ENCODE data around the gene ARHGAP26.

ARHGAP26 gene

DNA sequence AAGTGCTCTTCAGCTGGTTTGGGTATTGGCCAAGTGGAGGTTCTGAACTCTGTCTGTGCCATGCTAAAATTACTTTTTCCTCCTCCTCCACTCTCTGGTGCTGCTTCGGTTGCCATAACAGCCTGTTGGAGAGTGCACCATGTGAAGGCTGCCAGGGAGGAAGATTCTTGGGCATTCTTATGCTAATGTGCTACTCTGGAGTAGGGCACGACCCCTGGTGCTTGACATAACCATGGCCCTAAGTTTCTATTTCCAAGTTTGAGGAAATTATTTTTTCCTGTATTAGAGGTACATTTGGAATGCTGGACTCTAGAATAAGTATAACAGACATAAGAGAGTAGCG lies 111.6 kb downstream of the ARHGAP26 start:
- Histone ChIP-seq H3K9me3 (ENCODE audit: low read length) (no peaks in the 10 kb centered on the region), H3K27me3 (ENCODE audit: insufficient read depth, low read length) (no peaks in the 10 kb centered on the region), H3K79me2 (ENCODE audit: insufficient read depth, low read length) (no peaks in the 10 kb centered on the region), H3K27ac (ENCODE audit: low read depth, low read length, poor library complexity, severe bottlenecking) (no peak overlapping the region), H3K4me1 (ENCODE audit: insufficient read depth, low read length, severe bottlenecking) (no peaks in the 10 kb centered on the region), H3K9me2 (ENCODE audit: low read depth, low read length) (no peaks in the 10 kb centered on the region), H3K4me2 (ENCODE audit: low read length) (no peak overlapping the region), H4K20me1 (ENCODE audit: insufficient read depth, low read length) (no peaks in the 10 kb centered on the region), H2AFZ (ENCODE audit: low read length) (no peak overlapping the region), H3F3A (ENCODE audit: insufficient read depth, low read length) (no peaks in the 10 kb centered on the region), H3K9ac (ENCODE audit: low read length) (no peak overlapping the region), H3K36me3 (ENCODE audit: insufficient read depth, low read length) (no peaks in the 10 kb centered on the region), H3K4me3 (ENCODE audit: low read depth, low read length, poor library complexity, severe bottlenecking) (no peak overlapping the region)
- TF ChIP-seq, protein P1, sequence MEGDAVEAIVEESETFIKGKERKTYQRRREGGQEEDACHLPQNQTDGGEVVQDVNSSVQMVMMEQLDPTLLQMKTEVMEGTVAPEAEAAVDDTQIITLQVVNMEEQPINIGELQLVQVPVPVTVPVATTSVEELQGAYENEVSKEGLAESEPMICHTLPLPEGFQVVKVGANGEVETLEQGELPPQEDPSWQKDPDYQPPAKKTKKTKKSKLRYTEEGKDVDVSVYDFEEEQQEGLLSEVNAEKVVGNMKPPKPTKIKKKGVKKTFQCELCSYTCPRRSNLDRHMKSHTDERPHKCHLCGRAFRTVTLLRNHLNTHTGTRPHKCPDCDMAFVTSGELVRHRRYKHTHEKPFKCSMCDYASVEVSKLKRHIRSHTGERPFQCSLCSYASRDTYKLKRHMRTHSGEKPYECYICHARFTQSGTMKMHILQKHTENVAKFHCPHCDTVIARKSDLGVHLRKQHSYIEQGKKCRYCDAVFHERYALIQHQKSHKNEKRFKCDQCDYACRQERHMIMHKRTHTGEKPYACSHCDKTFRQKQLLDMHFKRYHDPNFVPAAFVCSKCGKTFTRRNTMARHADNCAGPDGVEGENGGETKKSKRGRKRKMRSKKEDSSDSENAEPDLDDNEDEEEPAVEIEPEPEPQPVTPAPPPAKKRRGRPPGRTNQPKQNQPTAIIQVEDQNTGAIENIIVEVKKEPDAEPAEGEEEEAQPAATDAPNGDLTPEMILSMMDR (IDR thresholded peaks at IDR 0.05; ENCODE audit: low read length) = no peak
- no peak for TF ChIP-seq EZH2 (IDR thresholded peaks at IDR 0.05; ENCODE audit: borderline replicate concordance, low read length)

DNA sequence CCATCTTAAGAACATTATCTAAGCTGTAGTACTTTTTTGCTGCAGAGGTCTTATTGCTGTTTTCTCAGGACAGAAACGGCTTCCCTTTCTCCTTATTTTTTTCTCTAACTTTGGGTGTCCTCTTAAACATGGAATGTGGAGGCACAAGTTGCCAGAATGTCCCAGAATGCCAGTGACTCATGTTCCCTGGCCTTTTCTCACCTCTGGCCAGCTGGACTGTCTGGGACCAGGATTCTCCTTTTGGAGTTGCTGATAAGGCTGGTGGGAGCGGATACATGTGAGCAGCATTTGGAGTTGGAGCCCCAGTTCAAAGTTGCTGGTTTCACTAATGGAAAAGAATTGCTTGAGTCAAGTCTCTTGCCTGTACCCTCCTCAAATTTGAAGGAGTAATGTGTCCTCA lies 112.8 kb downstream of the ARHGAP26 start:
- Histone ChIP-seq H3K4me3 (ENCODE audit: low read depth, low read length, poor library complexity, severe bottlenecking) (no peak overlapping the region), H3K4me2 (ENCODE audit: low read length) (no peak overlapping the region)

DNA sequence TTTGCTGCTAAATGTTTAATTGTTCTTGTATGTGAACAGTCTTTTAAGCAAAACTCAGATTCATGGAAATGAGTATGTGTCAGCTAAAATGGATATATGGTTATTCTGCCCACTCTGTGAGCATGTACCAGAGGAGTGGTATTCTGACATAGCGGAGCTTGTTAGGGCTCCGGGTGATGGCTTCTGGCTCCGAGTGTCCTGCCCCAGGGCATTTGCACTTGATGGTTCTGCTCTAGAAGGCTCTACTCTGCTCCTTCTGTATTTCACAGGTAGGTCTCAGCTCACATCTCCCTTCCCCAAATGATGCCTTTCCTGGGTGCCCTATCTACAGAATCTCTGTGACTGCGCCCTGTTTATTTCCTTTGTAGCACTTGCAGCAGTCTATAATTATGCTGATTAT lies 113.3 kb downstream of the ARHGAP26 start:
- no peaks in the 10 kb centered on the region for H3K4me1 ChIP-seq (ENCODE audit: insufficient read depth, low read length, severe bottlenecking)
- H3K27me3 ChIP-seq (ENCODE audit: insufficient read depth, low read length) = no peaks in the 10 kb centered on the region
- H3K27ac ChIP-seq (ENCODE audit: low read depth, low read length, poor library complexity, severe bottlenecking) = no peak overlapping the region
- H3K9me3 ChIP-seq (ENCODE audit: low read length) = no peaks in the 10 kb centered on the region
- no peak overlapping the region for H3K4me2 ChIP-seq (ENCODE audit: low read length)
- H3F3A ChIP-seq (ENCODE audit: insufficient read depth, low read length) = no peaks in the 10 kb centered on the region
- H3K36me3 ChIP-seq (ENCODE audit: insufficient read depth, low read length) = no peaks in the 10 kb centered on the region
- no peaks in the 10 kb centered on the region for H3K9me2 ChIP-seq (ENCODE audit: low read depth, low read length)
- H3K4me3 ChIP-seq (ENCODE audit: low read depth, low read length, poor library complexity, severe bottlenecking) = no peak overlapping the region
- H3K9ac ChIP-seq (ENCODE audit: low read length) = no peak overlapping the region
- no peaks in the 10 kb centered on the region for H4K20me1 ChIP-seq (ENCODE audit: insufficient read depth, low read length)
- H3K79me2 ChIP-seq (ENCODE audit: insufficient read depth, low read length) = no peaks in the 10 kb centered on the region
- TF ChIP-seq, protein P1 (IDR thresholded peaks at IDR 0.05; ENCODE audit: low read length) = no peak
- no peak for TF ChIP-seq EZH2 (IDR thresholded peaks at IDR 0.05; ENCODE audit: borderline replicate concordance, low read length)
- no peak overlapping the region for H2AFZ ChIP-seq (ENCODE audit: low read length)

More for the DNA sequence above, 112.8 kb downstream of the ARHGAP26 start:
- Histone ChIP-seq H3K27ac (ENCODE audit: low read depth, low read length, poor library complexity, severe bottlenecking) (no peak overlapping the region), H2AFZ (ENCODE audit: low read length) (no peak overlapping the region), H3K9me2 (ENCODE audit: low read depth, low read length) (no peaks in the 10 kb centered on the region), H3K27me3 (ENCODE audit: insufficient read depth, low read length) (no peaks in the 10 kb centered on the region), H3K4me1 (ENCODE audit: insufficient read depth, low read length, severe bottlenecking) (no peaks in the 10 kb centered on the region), H4K20me1 (ENCODE audit: insufficient read depth, low read length) (no peaks in the 10 kb centered on the region), H3K36me3 (ENCODE audit: insufficient read depth, low read length) (no peaks in the 10 kb centered on the region), H3K79me2 (ENCODE audit: insufficient read depth, low read length) (no peaks in the 10 kb centered on the region), H3K9me3 (ENCODE audit: low read length) (no peaks in the 10 kb centered on the region), H3F3A (ENCODE audit: insufficient read depth, low read length) (no peaks in the 10 kb centered on the region), H3K9ac (ENCODE audit: low read length) (no peak overlapping the region)
- TF ChIP-seq, protein P1 (IDR thresholded peaks at IDR 0.05; ENCODE audit: low read length) = no peak
